NCI-H345 treated with DMSO at 0.1 percent for 48 hours (cell line): ENCODE results near the gene RGS6.

ENCODE experiments used
- DNase-seq: peaks from one replicate; lab custom pipeline; 2025; ENCODE audit not compliant: unreplicated experiment; lab: John Stamatoyannopoulos, UW

The RGS6 gene

GRCh38 chr14:72389200-72389599 lies 457.0 kb downstream of the RGS6 start:
- DNase-seq, result no peak

- no peak for DNase-seq
Measured at GRCh38 chr14:72401101-72401625, 468.9 kb downstream of the RGS6 start.

- no peak for DNase-seq
Measured at GRCh38 chr14:72401632-72402376, 469.6 kb downstream of the RGS6 start.

- no peak for DNase-seq
Measured at GRCh38 chr14:72402377-72402772, 470.1 kb downstream of the RGS6 start.

- no peak for DNase-seq
Measured at GRCh38 chr14:72404106-72404774, 472.0 kb downstream of the RGS6 start.

GRCh38 chr14:72404998-72405397 lies 472.8 kb downstream of the RGS6 start:
- DNase-seq, result no peak

- DNase-seq, result no peak
Measured at GRCh38 chr14:72408020-72408419, 475.8 kb downstream of the RGS6 start.

- no peak for DNase-seq
Measured at GRCh38 chr14:72409047-72409446, 476.8 kb downstream of the RGS6 start.

- DNase-seq, result no peak
Measured at GRCh38 chr14:72416081-72416849, 484.0 kb downstream of the RGS6 start.

- DNase-seq, result peak; percentile 2
Measured at GRCh38 chr14:72416892-72417291, 484.7 kb downstream of the RGS6 start.

- DNase-seq, result no peak
Measured at GRCh38 chr14:72418806-72419205, 486.6 kb downstream of the RGS6 start.

GRCh38 chr14:72419226-72419775 lies 487.1 kb downstream of the RGS6 start:
- no peak for DNase-seq

GRCh38 chr14:72420749-72421474 lies 488.7 kb downstream of the RGS6 start:
- DNase-seq, result peak; percentile 14

GRCh38 chr14:72423957-72424356 lies 491.7 kb downstream of the RGS6 start:
- DNase-seq, result no peak

- DNase-seq, result no peak
Measured at GRCh38 chr14:72430457-72430856, 498.2 kb downstream of the RGS6 start.

GRCh38 chr14:72432748-72433147 lies 500.5 kb downstream of the RGS6 start:
- DNase-seq, result no peak

- no peak for DNase-seq
Measured at GRCh38 chr14:72433511-72433910, 501.3 kb downstream of the RGS6 start.

GRCh38 chr14:72434856-72435255 lies 502.6 kb downstream of the RGS6 start:
- no peak for DNase-seq

GRCh38 chr14:72439707-72440106 lies 507.5 kb downstream of the RGS6 start:
- no peak for DNase-seq

GRCh38 chr14:72443256-72443655 lies 511.0 kb downstream of the RGS6 start:
- DNase-seq, result no peak

GRCh38 chr14:72443991-72444441 lies 511.8 kb downstream of the RGS6 start:
- no peak for DNase-seq
